GM18511 (cell line): ENCODE measurements around the gene TMEM263.
"Not testable (repeated sequence)": the region's sequence is repeated elsewhere in the genome, so short reads cannot be mapped to it uniquely, and the experiment has no call there.

Source experiments
- ATAC-seq: cut with Tn5 transposase; IDR thresholded peaks from one replicate; pipeline ENCODE4 v1.9.1; 2021; ENCODE audit warnings: mild to moderate bottlenecking, moderate library complexity; ENCODE audit not compliant: unreplicated experiment

TMEM263 gene

GRCh38 chr12:106985479-106985878, 29.8 kb downstream of the TMEM263 start:
- ATAC-seq = no peak

- ATAC-seq = no peak
Measured at GRCh38 chr12:106986135-106986534, 30.4 kb downstream of the TMEM263 start.

- ATAC-seq = peak; percentile 95
Measured at GRCh38 chr12:106986625-106987389, 31.1 kb downstream of the TMEM263 start, which contains the start of gene MTERF2. Gene MTERF2, minus strand, starts transcription at chr12:106987146. Its CDS starts 8,432 bp downstream, at chr12:106978714.

- ATAC-seq = no peak
Measured at GRCh38 chr12:106987846-106988245, 32.1 kb downstream of the TMEM263 start.

GRCh38 chr12:106994579-106995220, 39.0 kb downstream of the TMEM263 start:
- no peak for ATAC-seq

GRCh38 chr12:106996102-106996501, 40.4 kb downstream of the TMEM263 start:
- ATAC-seq = not testable (repeated sequence)

- no peak for ATAC-seq
Measured at GRCh38 chr12:106997916-106998315, 42.2 kb downstream of the TMEM263 start.

- no peak for ATAC-seq
Measured at GRCh38 chr12:106999446-106999845, 43.7 kb downstream of the TMEM263 start.

- ATAC-seq = not testable (repeated sequence)
Measured at GRCh38 chr12:107002665-107003064, 47.0 kb downstream of the TMEM263 start.

GRCh38 chr12:107007411-107007810, 51.7 kb downstream of the TMEM263 start:
- ATAC-seq = no peak

- ATAC-seq = no peak
Measured at GRCh38 chr12:107011519-107011918, 55.8 kb downstream of the TMEM263 start.

- no peak for ATAC-seq
Measured at GRCh38 chr12:107012736-107013425, 57.2 kb downstream of the TMEM263 start.

GRCh38 chr12:107014055-107014454, 58.3 kb downstream of the TMEM263 start:
- ATAC-seq = no peak

- no peak for ATAC-seq
Measured at GRCh38 chr12:107017042-107017441, 61.3 kb downstream of the TMEM263 start.

- ATAC-seq = no peak
Measured at GRCh38 chr12:107019546-107019945, 63.8 kb downstream of the TMEM263 start.
